A549 (cell line): ENCODE data around the gene LCE5A. TPM values are rescaled to one million over a fixed set of nuclear protein-coding genes. Genes with fewer than 3 reads are reported as not detected.
"Not testable (repeated sequence)": the region's sequence is repeated elsewhere in the genome, so short reads cannot be mapped to it uniquely, and the experiment has no call there.

Experiments used
- ATAC-seq, 2 experiments: fragments of 200-7000 bp in 1 of 2; fragments of >200 bp in 1 of 2; cut with Nextera tagmentation in 1 of 2; cut with Tn5 transposase in 1 of 2; 3 replicates each; pipeline versions ENCODE4 v1.8.0 to v1.9.1; 2018 to 2020; ENCODE audit warnings: mild to moderate bottlenecking in 1 of 2, moderate library complexity in 1 of 2
- CTCF ChIA-PET: fragments of 300-600 bp; sonication (Branson Sonifier 250); formaldehyde crosslinking; extraction: SDS; loops from one replicate; lab custom pipeline; 2021; ENCODE audit warnings: antibody characterized with exemption, inconsistent platforms; lab: Yijun Ruan, JAX
- POLR2A ChIA-PET: fragments of 350-600 bp; formaldehyde crosslinking; extraction: SDS; loops from one replicate; lab custom pipeline; 2021; ENCODE audit warnings: antibody characterized with exemption, inconsistent platforms; lab: Yijun Ruan, JAX
- DNase-seq, 2 experiments: peaks; one replicate each; pipeline versions ENCODE4 v3.0.0 to v3.0.0-alpha.2; 2011 to 2016; ENCODE audit warnings: low read depth in 1 of 2, low spot score in 1 of 2
- FAIRE-seq: peaks from 2 replicates; lab custom pipeline; 2011; peaks lifted over from hg19 to GRCh38; lab: Jason Lieb, UNC
- H3K27ac ChIP-seq, 2 experiments: fragments of >200 bp; sonication (Bioruptor Twin); formaldehyde crosslinking; 3 replicates each; pipeline ENCODE4 v1.5.1; 2016 to 2017
- H3K4me1 ChIP-seq: fragments of >200 bp; sonication (Bioruptor Twin); formaldehyde crosslinking; 3 replicates; pipeline ENCODE4 v1.6.1; 2016
- H3K4me2 ChIP-seq: fragments of >200 bp; sonication (Bioruptor Twin); formaldehyde crosslinking; 3 replicates; pipeline ENCODE4 v1.6.1; 2016
- H3K4me3 ChIP-seq: fragments of >200 bp; sonication (Bioruptor Twin); formaldehyde crosslinking; 3 replicates; pipeline ENCODE4 v1.5.1; 2016
- H3K9me3 ChIP-seq: fragments of >200 bp; sonication (Bioruptor Twin); formaldehyde crosslinking; 3 replicates; pipeline ENCODE4 v1.6.1; 2016
- BHLHE40 ChIP-seq: IDR thresholded peaks from 2 replicates; pipeline ENCODE4 v1.6.1; 2012; ENCODE audit warnings: low read depth, low read length, inconsistent platforms
- CHD2 ChIP-seq: fragments of 150-350 bp; IDR thresholded peaks from 2 replicates; pipeline ENCODE4 v1.6.1; 2014; ENCODE audit warnings: low read length; ENCODE audit not compliant: partially characterized antibody
- CHD4 ChIP-seq: fragments of 200-600 bp; sonication (generic); IDR thresholded peaks from 2 replicates; pipeline ENCODE4 v1.6.1; 2016; ENCODE audit warnings: antibody characterized with exemption, mild to moderate bottlenecking, borderline replicate concordance
- KDM1A ChIP-seq: fragments of 200-600 bp; sonication (generic); IDR thresholded peaks from 2 replicates; pipeline ENCODE4 v1.6.1; 2016; ENCODE audit warnings: low read depth, mild to moderate bottlenecking
- NPAS2 ChIP-seq: fragments of 250-450 bp; sonication (Bioruptor Pico); IDR thresholded peaks from 2 replicates; pipeline ENCODE4 v1.8.0; 2022; ENCODE audit warnings: mild to moderate bottlenecking, moderate library complexity, borderline replicate concordance
- RARB ChIP-seq: fragments of 250-450 bp; sonication (Bioruptor Pico); IDR thresholded peaks from 2 replicates; pipeline ENCODE4 v1.8.0; 2021; ENCODE audit warnings: mild to moderate bottlenecking, moderate library complexity
- RCOR1 ChIP-seq: fragments of 150-350 bp; IDR thresholded peaks from 2 replicates; pipeline ENCODE4 v1.6.1; 2014; ENCODE audit warnings: antibody characterized with exemption, low read length, low read depth
- RFX5 ChIP-seq: fragments of 450-650 bp; IDR thresholded peaks from 2 replicates; pipeline ENCODE4 v1.7.1; 2014; ENCODE audit warnings: antibody characterized with exemption, mild to moderate bottlenecking, moderate library complexity
- SMC3 ChIP-seq: fragments of >200 bp; sonication (Bioruptor Twin); formaldehyde crosslinking; IDR thresholded peaks from 3 replicates; pipeline ENCODE4 v1.6.1; 2018; ENCODE audit warnings: inconsistent platforms
- SREBF2 ChIP-seq: fragments of 450-650 bp; IDR thresholded peaks from 2 replicates; pipeline ENCODE4 v1.6.1; 2014; ENCODE audit warnings: mild to moderate bottlenecking, moderate library complexity
- ZC3H11A ChIP-seq: fragments of 450-650 bp; IDR thresholded peaks from 2 replicates; pipeline ENCODE4 v1.6.1; 2014; ENCODE audit warnings: antibody characterized with exemption, mild to moderate bottlenecking
- WGBS: methylation state at CpG from one replicate; pipeline ENCODE4 v1.1.6; 2017; ENCODE audit errors: missing lambda C conversion rate; 5-methylcytosine and 5-hydroxymethylcytosine counted together
- polyA plus RNA-seq, 4 experiments: library from polyadenylated mRNA; depleted of rRNA in 3 of 4; stranded (reverse); fragments of >200 nt; fragmentation: RNase III in 1 of 4; extraction: RNeasy Plus Mini Kit Qiagen cat#74134 plus additional on column Dnase treatment in 1 of 4; gene quantifications; 2 replicates in 3 of 4; 3 replicates in 1 of 4; pipeline ENCODE4 v1.2.3, GENCODE V29; 2011 to 2017
- TF ChIP-seq, protein P1 (sequence below): fragments of >200 bp; sonication (Bioruptor Twin); formaldehyde crosslinking; IDR thresholded peaks from 3 replicates; pipeline ENCODE4 v1.5.1; 2016
- TF ChIP-seq, protein P2 (sequence below): fragments of 450-650 bp; IDR thresholded peaks from 2 replicates; pipeline ENCODE4 v1.6.1; 2014; ENCODE audit warnings: antibody characterized with exemption
- TF ChIP-seq, protein P3 (sequence below): fragments of 200-600 bp; sonication (generic); IDR thresholded peaks from 2 replicates; pipeline ENCODE4 v1.6.1; 2016; ENCODE audit warnings: antibody characterized with exemption, mild to moderate bottlenecking, moderate library complexity
- TF ChIP-seq, protein P4 (sequence below): fragments of 150-350 bp; IDR thresholded peaks from 2 replicates; pipeline ENCODE4 v1.6.1; 2014; ENCODE audit warnings: low read depth, mild to moderate bottlenecking, low read length

Gene LCE5A
- polyA plus RNA-seq, 2 of the 4 experiments (the other 2 are of a cell fraction), result not detected

DNA sequence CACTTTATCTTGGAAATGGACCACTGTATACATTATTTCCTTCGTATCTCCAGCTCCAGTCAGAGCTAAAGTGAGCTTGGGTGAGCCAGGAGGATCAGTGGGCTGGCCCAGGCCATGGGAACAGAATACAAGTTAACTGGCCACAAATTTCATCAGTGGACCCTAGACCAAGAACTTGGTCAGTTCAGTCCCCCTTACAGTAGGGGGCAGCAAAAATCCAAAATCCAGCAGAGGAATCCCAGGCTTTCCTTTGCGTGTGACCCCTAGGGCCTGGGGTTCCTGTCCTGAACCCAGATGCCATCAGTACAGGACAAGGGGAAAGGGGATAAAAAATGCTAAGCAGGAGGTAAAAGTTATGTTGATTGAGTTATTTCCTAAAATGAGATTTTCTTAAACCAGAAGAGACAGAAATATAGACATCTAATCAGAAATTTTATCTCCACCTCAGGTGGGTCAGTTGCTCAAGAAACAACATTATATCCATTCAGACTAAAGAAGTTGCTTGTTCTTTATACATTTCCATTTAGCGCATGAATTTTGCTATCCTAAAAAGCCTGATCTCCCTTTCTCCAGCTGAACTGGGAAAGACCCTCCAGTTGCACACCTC, 24.1 kb upstream of the LCE5A start (continued):
- TF ChIP-seq, protein P1, sequence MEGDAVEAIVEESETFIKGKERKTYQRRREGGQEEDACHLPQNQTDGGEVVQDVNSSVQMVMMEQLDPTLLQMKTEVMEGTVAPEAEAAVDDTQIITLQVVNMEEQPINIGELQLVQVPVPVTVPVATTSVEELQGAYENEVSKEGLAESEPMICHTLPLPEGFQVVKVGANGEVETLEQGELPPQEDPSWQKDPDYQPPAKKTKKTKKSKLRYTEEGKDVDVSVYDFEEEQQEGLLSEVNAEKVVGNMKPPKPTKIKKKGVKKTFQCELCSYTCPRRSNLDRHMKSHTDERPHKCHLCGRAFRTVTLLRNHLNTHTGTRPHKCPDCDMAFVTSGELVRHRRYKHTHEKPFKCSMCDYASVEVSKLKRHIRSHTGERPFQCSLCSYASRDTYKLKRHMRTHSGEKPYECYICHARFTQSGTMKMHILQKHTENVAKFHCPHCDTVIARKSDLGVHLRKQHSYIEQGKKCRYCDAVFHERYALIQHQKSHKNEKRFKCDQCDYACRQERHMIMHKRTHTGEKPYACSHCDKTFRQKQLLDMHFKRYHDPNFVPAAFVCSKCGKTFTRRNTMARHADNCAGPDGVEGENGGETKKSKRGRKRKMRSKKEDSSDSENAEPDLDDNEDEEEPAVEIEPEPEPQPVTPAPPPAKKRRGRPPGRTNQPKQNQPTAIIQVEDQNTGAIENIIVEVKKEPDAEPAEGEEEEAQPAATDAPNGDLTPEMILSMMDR, result peak; percentile 53
- TF ChIP-seq, protein P2, sequence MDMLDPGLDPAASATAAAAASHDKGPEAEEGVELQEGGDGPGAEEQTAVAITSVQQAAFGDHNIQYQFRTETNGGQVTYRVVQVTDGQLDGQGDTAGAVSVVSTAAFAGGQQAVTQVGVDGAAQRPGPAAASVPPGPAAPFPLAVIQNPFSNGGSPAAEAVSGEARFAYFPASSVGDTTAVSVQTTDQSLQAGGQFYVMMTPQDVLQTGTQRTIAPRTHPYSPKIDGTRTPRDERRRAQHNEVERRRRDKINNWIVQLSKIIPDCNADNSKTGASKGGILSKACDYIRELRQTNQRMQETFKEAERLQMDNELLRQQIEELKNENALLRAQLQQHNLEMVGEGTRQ, result no peak
- TF ChIP-seq RARB (no peak), NPAS2 (no peak), RCOR1 (no peak), CHD2 (no peak)
- TF ChIP-seq, protein P3, sequence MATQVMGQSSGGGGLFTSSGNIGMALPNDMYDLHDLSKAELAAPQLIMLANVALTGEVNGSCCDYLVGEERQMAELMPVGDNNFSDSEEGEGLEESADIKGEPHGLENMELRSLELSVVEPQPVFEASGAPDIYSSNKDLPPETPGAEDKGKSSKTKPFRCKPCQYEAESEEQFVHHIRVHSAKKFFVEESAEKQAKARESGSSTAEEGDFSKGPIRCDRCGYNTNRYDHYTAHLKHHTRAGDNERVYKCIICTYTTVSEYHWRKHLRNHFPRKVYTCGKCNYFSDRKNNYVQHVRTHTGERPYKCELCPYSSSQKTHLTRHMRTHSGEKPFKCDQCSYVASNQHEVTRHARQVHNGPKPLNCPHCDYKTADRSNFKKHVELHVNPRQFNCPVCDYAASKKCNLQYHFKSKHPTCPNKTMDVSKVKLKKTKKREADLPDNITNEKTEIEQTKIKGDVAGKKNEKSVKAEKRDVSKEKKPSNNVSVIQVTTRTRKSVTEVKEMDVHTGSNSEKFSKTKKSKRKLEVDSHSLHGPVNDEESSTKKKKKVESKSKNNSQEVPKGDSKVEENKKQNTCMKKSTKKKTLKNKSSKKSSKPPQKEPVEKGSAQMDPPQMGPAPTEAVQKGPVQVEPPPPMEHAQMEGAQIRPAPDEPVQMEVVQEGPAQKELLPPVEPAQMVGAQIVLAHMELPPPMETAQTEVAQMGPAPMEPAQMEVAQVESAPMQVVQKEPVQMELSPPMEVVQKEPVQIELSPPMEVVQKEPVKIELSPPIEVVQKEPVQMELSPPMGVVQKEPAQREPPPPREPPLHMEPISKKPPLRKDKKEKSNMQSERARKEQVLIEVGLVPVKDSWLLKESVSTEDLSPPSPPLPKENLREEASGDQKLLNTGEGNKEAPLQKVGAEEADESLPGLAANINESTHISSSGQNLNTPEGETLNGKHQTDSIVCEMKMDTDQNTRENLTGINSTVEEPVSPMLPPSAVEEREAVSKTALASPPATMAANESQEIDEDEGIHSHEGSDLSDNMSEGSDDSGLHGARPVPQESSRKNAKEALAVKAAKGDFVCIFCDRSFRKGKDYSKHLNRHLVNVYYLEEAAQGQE, result no peak
- TF ChIP-seq, protein P4, sequence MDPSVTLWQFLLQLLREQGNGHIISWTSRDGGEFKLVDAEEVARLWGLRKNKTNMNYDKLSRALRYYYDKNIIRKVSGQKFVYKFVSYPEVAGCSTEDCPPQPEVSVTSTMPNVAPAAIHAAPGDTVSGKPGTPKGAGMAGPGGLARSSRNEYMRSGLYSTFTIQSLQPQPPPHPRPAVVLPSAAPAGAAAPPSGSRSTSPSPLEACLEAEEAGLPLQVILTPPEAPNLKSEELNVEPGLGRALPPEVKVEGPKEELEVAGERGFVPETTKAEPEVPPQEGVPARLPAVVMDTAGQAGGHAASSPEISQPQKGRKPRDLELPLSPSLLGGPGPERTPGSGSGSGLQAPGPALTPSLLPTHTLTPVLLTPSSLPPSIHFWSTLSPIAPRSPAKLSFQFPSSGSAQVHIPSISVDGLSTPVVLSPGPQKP, result no peak

DNA sequence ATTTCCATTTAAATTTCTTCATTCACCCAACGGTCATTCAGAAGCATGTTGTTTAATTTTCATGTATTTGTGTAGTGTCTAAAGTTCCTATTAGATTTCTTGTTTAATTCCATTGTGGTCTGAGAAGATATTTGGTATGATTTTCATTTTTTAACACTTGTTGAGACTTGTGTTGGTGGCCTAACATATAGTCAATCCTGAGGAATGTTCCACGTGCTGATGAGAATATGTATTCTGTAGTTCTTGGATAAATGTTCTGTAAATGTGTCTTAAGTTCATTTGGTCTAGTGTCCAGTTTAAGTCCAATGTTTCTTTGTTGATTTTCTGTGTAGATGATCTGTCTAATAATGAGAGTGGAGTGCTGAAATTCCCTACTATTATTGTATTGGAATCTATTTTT, 22.7 kb upstream of the LCE5A start:
- Histone ChIP-seq H3K9me3 (0 out of 3 replicates have a peak, but pooled peaks cover 3% of the 10 kb centered on the region), H3K4me1 (no peaks in the 10 kb centered on the region), H3K27ac (no peak overlapping the region), H3K4me3 (no peak overlapping the region), H3K4me2 (no peak overlapping the region)
- TF ChIP-seq RFX5 (no peak), KDM1A (no peak), CHD4 (no peak), SMC3 (no peak), BHLHE40 (no peak), SREBF2 (no peak), ZC3H11A (no peak)
- TF ChIP-seq, protein P3, result no peak
- WGBS, result 66% methylated on average over 2 of the region's 2 CpGs
- CTCF ChIA-PET, result no interaction called here
- no peak for DNase-seq
- no peak for ATAC-seq
- no peak for FAIRE-seq
- POLR2A ChIA-PET, result no interaction called here

DNA sequence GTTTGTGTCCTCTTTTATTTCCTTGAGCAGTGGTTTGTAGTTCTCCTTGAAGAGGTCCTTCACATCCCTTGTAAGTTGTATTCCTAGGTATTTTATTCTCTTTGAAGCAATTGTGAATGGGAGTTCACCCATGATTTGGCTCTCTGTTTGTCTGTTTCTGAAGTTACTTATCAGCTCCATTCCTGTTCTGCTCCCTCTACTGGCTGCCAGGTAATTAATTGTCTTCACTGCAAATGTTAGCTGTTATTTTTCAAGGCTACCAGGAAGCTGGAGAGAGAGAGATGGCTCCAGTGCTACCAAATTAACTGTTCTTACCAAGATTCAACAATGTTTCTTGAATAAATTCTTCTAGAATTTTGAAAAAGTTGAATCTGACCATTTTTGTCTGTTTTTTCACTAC, 19.1 kb upstream of the LCE5A start:
- CTCF ChIA-PET, result interaction anchor here (1.1 to 2.8 kb wide), 3 partner anchors 11 to 48 kb away, joined by 3 to 15 read pairs (median 3); no protein-coding TSS in a partner anchor
- H3K4me2 ChIP-seq, H3K4me3 ChIP-seq, H3K4me1 ChIP-seq, FAIRE-seq, H3K9me3 ChIP-seq, POLR2A ChIA-PET: not testable (repeated sequence)
- DNase-seq (peak in 1 of 2 experiments; percentile 67), ATAC-seq (peak; percentile 70 to 73; a peak in 5 of 6 replicates)
- H3K27ac ChIP-seq, result 0 out of 6 replicates have a peak overlapping the region, but pooled peaks of 1 of the 2 experiments have one; percentile 13
